Body of pancreas (tissue), 4 donors: ENCODE results near the gene U2AF2. TPM values are rescaled to one million over a fixed set of nuclear protein-coding genes. Genes with fewer than 3 reads are reported as not detected.

Experiments
- ATAC-seq: fragments of 150-250 bp; one replicate; pipeline ENCODE4 v1.9.1; 2016
- DNase-seq, 4 donors: peaks; one replicate each; pipeline ENCODE4 v3.0.0-alpha.2; 2019
- H3K27ac ChIP-seq, 4 donors: fragments of 200-600 bp; sonication (generic); 1 replicate in 3 of 4; 2 replicates in 1 of 4; pipeline versions ENCODE4 v1.5.1 to v1.6.1; 2016 to 2019; ENCODE audit warnings: mild to moderate bottlenecking in 1 of 4, mixed read lengths in 1 of 4, moderate library complexity in 1 of 4
- H3K27me3 ChIP-seq, 2 donors: fragments of 200-600 bp; sonication (generic); one replicate each; pipeline ENCODE4 v1.6.0; 2016; ENCODE audit warnings: mild to moderate bottlenecking in 1 of 2
- H3K36me3 ChIP-seq, 2 donors: fragments of 200-600 bp; sonication (generic); replicated peaks in 1 of 2; 2 replicates each; pipeline ENCODE4 v1.5.1; 2016; ENCODE audit warnings: low read depth in 2 of 2; ENCODE audit not compliant: insufficient read depth in 1 of 2
- H3K4me1 ChIP-seq: fragments of 200-600 bp; sonication (generic); one replicate; pipeline ENCODE4 v1.6.0; 2016
- H3K4me3 ChIP-seq, 2 donors: fragments of 200-600 bp; sonication (generic); 1 replicate in 1 of 2; 2 replicates in 1 of 2; pipeline ENCODE4 v1.5.1; 2016 to 2019
- H3K9me3 ChIP-seq, 3 donors: fragments of 200-600 bp; sonication (generic); 1 replicate in 2 of 3; 2 replicates in 1 of 3; pipeline ENCODE4 v1.5.1; 2016
- CTCF ChIP-seq, 7 experiments: fragments of 450-650 bp in 4 of 7; fragments of 200-600 bp in 3 of 7; sonication (generic) in 3 of 7; IDR thresholded peaks; one replicate each; pipeline ENCODE4 v1.5.1; 2016 to 2019; ENCODE audit warnings: antibody characterized with exemption in 7 of 7
- POLR2A ChIP-seq, 3 donors: fragments of 450-650 bp; IDR thresholded peaks; one replicate each; pipeline ENCODE4 v1.6.1; 2016; ENCODE audit warnings: antibody characterized with exemption in 3 of 3, mild to moderate bottlenecking in 2 of 3
- WGBS, 2 donors: methylation state at CpG; one replicate each; pipeline ENCODE4 v1.1.5; 2017; 5-methylcytosine and 5-hydroxymethylcytosine counted together
- intact Hi-C: fragments of 100-400 bp; cut with DNase I; formaldehyde crosslinking; loops from one replicate; pipeline ENCODE4 v1.15.1; 2023
- total RNA-seq, 2 donors: library from RNA; depleted of rRNA; stranded (reverse); fragments of >200 nt; gene quantifications; one replicate each; pipeline ENCODE4 v1.1.0, GENCODE V29; 2016

U2AF2 gene
- total RNA-seq, 2 donors from 2014 or later = 53.4 to 106 TPM

GRCh38 chr19:55641426-55642152 lies 13.2 kb upstream of the U2AF2 start:
- no peaks in the 10 kb centered on the region for H3K9me3 ChIP-seq
- H3K27ac ChIP-seq = peak overlapping the region; percentile 79 to 94 (median 92)
- H3K27me3 ChIP-seq = no peaks in the 10 kb centered on the region
- ATAC-seq (no peak), DNase-seq (no peak)
- H3K4me1 ChIP-seq = peaks cover 71% of the 10 kb centered on the region
- intact Hi-C loops = no loop called here
- peak overlapping the region; percentile 82 to 92 for H3K4me3 ChIP-seq
- peak in 1 of 3 donors; percentile 2 for TF ChIP-seq POLR2A (IDR thresholded peaks at IDR 0.05)
- no peak for TF ChIP-seq CTCF (IDR thresholded peaks at IDR 0.05)
- WGBS, 2 donors = 0 to 1% methylated on average over 25 of the region's 25 CpGs
- H3K36me3 ChIP-seq = no peaks in the 10 kb centered on the region

- TF ChIP-seq CTCF (IDR thresholded peaks at IDR 0.05) (no peak), POLR2A (IDR thresholded peaks at IDR 0.05) (peak in 2 of 3 donors; percentile 10 to 19)
- Histone ChIP-seq H3K4me3 (peak overlapping the region; percentile 11 to 82), H3K4me1 (peaks cover 70% of the 10 kb centered on the region), H3K36me3 (no peaks in the 10 kb centered on the region), H3K9me3 (no peaks in the 10 kb centered on the region), H3K27ac (peak overlapping the region; percentile 58 to 94 (median 92)), H3K27me3 (no peaks in the 10 kb centered on the region)
- 0 to 1% methylated on average over 22 to 55 of the region's 65 CpGs for WGBS, 2 donors
- intact Hi-C loops = no loop called here
- no peak for ATAC-seq
- peak in 1 of 4 donors; percentile 34 for DNase-seq
Observed at GRCh38 chr19:55642153-55643002, 12.5 kb upstream of the U2AF2 start.

GRCh38 chr19:55643003-55643886 lies 11.6 kb upstream of the U2AF2 start, which contains the start of gene ZNF581:
ZNF581 (plus strand) TSS chr19:55643649; CDS start chr19:55644572, 923 bp downstream.
- Histone ChIP-seq H3K4me1 (peaks cover 67% of the 10 kb centered on the region), H3K27me3 (no peaks in the 10 kb centered on the region), H3K36me3 (no peaks in the 10 kb centered on the region), H3K27ac (peak within 1 kb of the TSS; percentile 58 to 94 (median 92)), H3K9me3 (no peaks in the 10 kb centered on the region), H3K4me3 (peak within 1 kb of the TSS; percentile 90 to 96)
- ATAC-seq (peak; percentile 62), DNase-seq (peak; percentile 74 to 84 (median 76))
- intact Hi-C loops = no loop called here
- TF ChIP-seq POLR2A (IDR thresholded peaks at IDR 0.05) (peak in 2 of 3 donors; percentile 50 to 55), CTCF (IDR thresholded peaks at IDR 0.05) (no peak)
- WGBS, 2 donors = 1 to 2% methylated on average over 35 to 51 of the region's 56 CpGs

DNA sequence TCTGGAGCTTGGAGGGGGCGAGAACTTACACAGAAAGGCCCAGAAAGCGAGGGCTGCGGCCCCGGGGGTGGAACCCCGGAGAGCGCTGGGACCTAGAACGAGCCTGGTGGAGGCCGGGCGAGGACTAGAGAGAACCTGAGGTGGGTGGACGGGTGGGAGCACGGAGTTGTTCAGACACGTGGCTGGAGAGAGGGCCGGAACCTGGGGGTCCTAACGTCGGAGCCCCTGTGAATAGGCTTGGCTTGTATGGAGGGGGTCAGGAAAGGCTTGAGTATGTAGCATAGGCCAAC lies 11.0 kb upstream of the U2AF2 start:
- 0% methylated on average over 15 of the region's 15 CpGs for WGBS, 2 donors
- Histone ChIP-seq H3K27me3 (no peaks in the 10 kb centered on the region), H3K36me3 (no peaks in the 10 kb centered on the region), H3K27ac (peak overlapping the region; percentile 58 to 93 (median 84)), H3K4me3 (peak overlapping the region; percentile 90 to 96), H3K9me3 (no peaks in the 10 kb centered on the region), H3K4me1 (peaks cover 70% of the 10 kb centered on the region)
- TF ChIP-seq CTCF (IDR thresholded peaks at IDR 0.05) (no peak), POLR2A (IDR thresholded peaks at IDR 0.05) (no peak)
- DNase-seq (no peak), ATAC-seq (no peak)
- intact Hi-C loops = no loop called here
